HCT116 (cell line): Measurements from ENCODE around the gene CC2D2B. TPM values are rescaled to one million over a fixed set of nuclear protein-coding genes. Genes with fewer than 3 reads are reported as not detected.

ENCODE experiments used
- ATAC-seq: fragments of 200-7000 bp; cut with Tn5 transposase; 2 replicates; pipeline ENCODE4 v1.9.1; 2020; ENCODE audit warnings: mild to moderate bottlenecking, moderate library complexity
- BruUV-seq: library from RNA; stranded (reverse); fragments of 400-500 nt; replicated peaks from 2 replicates; lab custom pipeline; 2021; lab: Mats Ljungman, UMichigan
- CTCF ChIA-PET: fragments of 300-600 bp; sonication (Branson Sonifier 250); formaldehyde crosslinking; loops from one replicate; lab custom pipeline; 2021; ENCODE audit warnings: antibody characterized with exemption; lab: Charles Lee
- POLR2A ChIA-PET: fragments of 300-600, 350-600 bp; sonication (Branson Sonifier 250); formaldehyde crosslinking; loops from one replicate; lab custom pipeline; 2021; ENCODE audit warnings: antibody characterized with exemption; lab: Charles Lee
- RAD21 ChIA-PET, 2 experiments: fragments of 300-600 bp; sonication (Branson Sonifier 250); formaldehyde crosslinking; loops; one replicate each; lab custom pipeline; 2023; ENCODE audit warnings: low total read pairs in 2 of 2; ENCODE audit not compliant: uncharacterized antibody in 2 of 2, unreplicated experiment in 2 of 2, low non-redundant PET in 1 of 2; lab: Charles Lee
- DNase-seq: peaks from one replicate; pipeline ENCODE4 v3.0.0-alpha.2; 2010; ENCODE audit warnings: low read depth, low spot score
- H2AFZ ChIP-seq: fragments of 200-600 bp; shearing (Covaris generic), sonication (generic); 2 replicates; pipeline ENCODE4 v1.6.1; 2017; ENCODE audit warnings: low read depth, mixed run types, mixed read lengths, antibody characterized with exemption, low read length; ENCODE audit not compliant: poor library complexity, severe bottlenecking
- H3K27ac ChIP-seq: 2 replicates; pipeline ENCODE4 v1.5.1; 2012; ENCODE audit warnings: low read depth, low read length
- H3K27me3 ChIP-seq: fragments of 200-600 bp; sonication (generic); 2 replicates; pipeline ENCODE4 v1.6.1; 2016; ENCODE audit warnings: mixed run types, low read length, mixed read lengths; ENCODE audit not compliant: insufficient read depth
- H3K36me3 ChIP-seq, 2 experiments: fragments of 200-500 bp in 1 of 2; fragments of 200-600 bp in 1 of 2; sonication (Bioruptor generic) in 1 of 2; sonication (generic) in 1 of 2; 2 replicates each; pipeline versions ENCODE4 v1.5.1 to v1.6.1; 2014 to 2016; ENCODE audit warnings: low read length in 2 of 2, inconsistent platforms in 1 of 2, mixed read lengths in 1 of 2, mixed run types in 1 of 2; ENCODE audit not compliant: insufficient read depth in 2 of 2, control insufficient read depth in 1 of 2
- H3K4me1 ChIP-seq, 2 experiments: fragments of 200-600 bp in 1 of 2; sonication (generic) in 1 of 2; 2 replicates each; pipeline versions ENCODE4 v1.5.1 to v1.6.1; 2012 to 2017; ENCODE audit warnings: low read length in 2 of 2, inconsistent platforms in 1 of 2, mild to moderate bottlenecking in 1 of 2, mixed read lengths in 1 of 2, mixed run types in 1 of 2, moderate library complexity in 1 of 2; ENCODE audit not compliant: insufficient read depth in 2 of 2, control insufficient read depth in 1 of 2
- H3K4me2 ChIP-seq: fragments of 200-600 bp; sonication (generic); 2 replicates; pipeline ENCODE4 v1.6.1; 2017; ENCODE audit warnings: mixed run types, low read length, mixed read lengths
- H3K4me3 ChIP-seq, 2 experiments: fragments of 200-600 bp in 1 of 2; sonication (generic) in 1 of 2; replicated peaks in 1 of 2; 2 replicates each; pipeline ENCODE4 v1.5.1; 2011 to 2016; ENCODE audit warnings: low read length in 2 of 2, control low read depth in 1 of 2, low read depth in 1 of 2, mild to moderate bottlenecking in 1 of 2, mixed read lengths in 1 of 2, mixed run types in 1 of 2
- H3K79me2 ChIP-seq: fragments of 200-600 bp; sonication (generic); 2 replicates; pipeline ENCODE4 v1.6.1; 2017; ENCODE audit warnings: mild to moderate bottlenecking, mixed run types, low read length, moderate library complexity, mixed read lengths; ENCODE audit not compliant: insufficient read depth
- H3K9ac ChIP-seq: fragments of 200-600 bp; sonication (generic); 2 replicates; pipeline ENCODE4 v1.6.1; 2016; ENCODE audit warnings: low read length, mixed read lengths
- H3K9me2 ChIP-seq: fragments of 200-600 bp; sonication (generic), shearing (Covaris generic); 2 replicates; pipeline ENCODE4 v1.6.1; 2017; ENCODE audit warnings: mixed run types, mild to moderate bottlenecking, moderate library complexity; ENCODE audit not compliant: insufficient read depth
- H3K9me3 ChIP-seq, 2 experiments: fragments of 200-500 bp in 1 of 2; fragments of 200-600 bp in 1 of 2; sonication (Bioruptor generic) in 1 of 2; sonication (generic) in 1 of 2; 2 replicates each; pipeline ENCODE4 v1.6.1; 2014 to 2017; ENCODE audit warnings: low read length in 2 of 2, mixed read lengths in 2 of 2, inconsistent platforms in 1 of 2, low read depth in 1 of 2, mild to moderate bottlenecking in 1 of 2, mixed run types in 1 of 2, moderate library complexity in 1 of 2; ENCODE audit not compliant: control insufficient read depth in 1 of 2, insufficient read depth in 1 of 2
- H4K20me1 ChIP-seq: fragments of 200-600 bp; sonication (generic), shearing (Covaris generic); 2 replicates; pipeline ENCODE4 v1.6.1; 2017; ENCODE audit warnings: mixed run types, mild to moderate bottlenecking, moderate library complexity; ENCODE audit not compliant: insufficient read depth
- ATF3 ChIP-seq: IDR thresholded peaks from 2 replicates; pipeline ENCODE4 v1.6.1; 2012
- CBX3 ChIP-seq: IDR thresholded peaks from 2 replicates; pipeline ENCODE4 v1.6.1; 2012; ENCODE audit warnings: low read depth
- CEBPB ChIP-seq: IDR thresholded peaks from 2 replicates; pipeline ENCODE4 v1.6.1; 2012; ENCODE audit warnings: low read depth
- EGR1 ChIP-seq: IDR thresholded peaks from 2 replicates; pipeline ENCODE4 v1.6.1; 2012; ENCODE audit warnings: low read depth
- ELF1 ChIP-seq: IDR thresholded peaks from 2 replicates; pipeline ENCODE4 v1.6.1; 2012; ENCODE audit warnings: low read depth, borderline replicate concordance
- FOSL1 ChIP-seq: IDR thresholded peaks from 2 replicates; pipeline ENCODE4 v1.6.1; 2012; ENCODE audit warnings: low read depth
- JUND ChIP-seq: IDR thresholded peaks from 2 replicates; pipeline ENCODE4 v1.6.1; 2012
- POLR2A ChIP-seq: IDR thresholded peaks from 2 replicates; pipeline ENCODE4 v1.7.0; 2011; ENCODE audit warnings: borderline replicate concordance; ENCODE audit not compliant: insufficient read depth, insufficient read length; ENCODE audit errors: extremely low read depth
- POLR2AphosphoS5 ChIP-seq: IDR thresholded peaks from 2 replicates; pipeline ENCODE4 v1.6.1; 2011; ENCODE audit warnings: mild to moderate bottlenecking, low read depth, low read length, moderate library complexity
- RAD21 ChIP-seq: IDR thresholded peaks from 2 replicates; pipeline ENCODE4 v1.6.1; 2012; ENCODE audit warnings: low read depth, mild to moderate bottlenecking
- SP1 ChIP-seq: IDR thresholded peaks from 2 replicates; pipeline ENCODE4 v1.6.1; 2012; ENCODE audit warnings: low read depth
- TCF7L2 ChIP-seq: IDR thresholded peaks from 2 replicates; pipeline ENCODE4 v1.7.0; 2011; ENCODE audit warnings: borderline replicate concordance, inconsistent platforms; ENCODE audit not compliant: insufficient read depth, insufficient read length; ENCODE audit errors: extremely low read depth
- YY1 ChIP-seq: IDR thresholded peaks from 2 replicates; pipeline ENCODE4 v1.6.1; 2011; ENCODE audit warnings: low read length, low read depth, moderate library complexity, mild to moderate bottlenecking; ENCODE audit not compliant: insufficient replicate concordance; ENCODE audit errors: extremely low read depth
- intact Hi-C: fragments of 100-400 bp; cut with micrococcal nuclease; formaldehyde crosslinking; loops from 2 replicates; pipeline ENCODE4 v1.10.0; 2022
- total RNA-seq: library from RNA; stranded (reverse); gene quantifications from one replicate; pipeline ENCODE4 v1.2.1, GENCODE V29; 2021; ENCODE audit not compliant: unreplicated experiment
- TF ChIP-seq, protein P1 (sequence below): IDR thresholded peaks from 2 replicates; pipeline ENCODE4 v1.6.1; 2012
- TF ChIP-seq, protein P2 (sequence below): IDR thresholded peaks from 2 replicates; pipeline ENCODE4 v1.6.1; 2011; ENCODE audit warnings: mild to moderate bottlenecking, low read length, moderate library complexity; ENCODE audit not compliant: insufficient replicate concordance; ENCODE audit errors: extremely low read depth
- TF ChIP-seq, protein P3 (sequence below), 3 experiments: fragments of 200-600 bp in 1 of 3; sonication (generic) in 1 of 3; IDR thresholded peaks in 2 of 3; conservative IDR thresholded peaks in 1 of 3; 2 replicates each; pipeline ENCODE4 v1.5.1; 2012 to 2017; ENCODE audit warnings: low read depth in 2 of 3, low read length in 2 of 3, antibody characterized with exemption in 1 of 3, borderline replicate concordance in 1 of 3, control low read depth in 1 of 3, mild to moderate bottlenecking in 1 of 3, mixed read lengths in 1 of 3, mixed run types in 1 of 3, moderate library complexity in 1 of 3; ENCODE audit not compliant: insufficient read depth in 1 of 3

Gene CC2D2B
- total RNA-seq, 1 experiment from 2014 or later, result 0.20 TPM

GRCh38 chr10:96077156-96077555 is 169.4 kb downstream of the CC2D2B start:
- no peak for DNase-seq
- Histone ChIP-seq H3K27me3 (no peaks in the 10 kb centered on the region), H3K4me3 (no peak overlapping the region), H3K36me3 (no peaks in the 10 kb centered on the region), H3K9me2 (no peaks in the 10 kb centered on the region), H3K79me2 (no peaks in the 10 kb centered on the region), H3K9ac (no peak overlapping the region), H3K4me2 (no peak overlapping the region), H3K9me3 (no peaks in the 10 kb centered on the region), H4K20me1 (no peaks in the 10 kb centered on the region), H3K4me1 (peaks cover 4 to 25% of the 10 kb centered on the region in 2 experiments; a peak in 3 of 4 replicates), H3K27ac (no peak overlapping the region), H2AFZ (no peak overlapping the region)
- TF ChIP-seq YY1, result no peak
- no peak for TF ChIP-seq ATF3
- no peak for TF ChIP-seq ELF1
- TF ChIP-seq CBX3, result no peak
- no peak for TF ChIP-seq RAD21
- TF ChIP-seq POLR2AphosphoS5, result no peak
- no peak for TF ChIP-seq CEBPB
- TF ChIP-seq FOSL1, result no peak
- TF ChIP-seq, protein P1, sequence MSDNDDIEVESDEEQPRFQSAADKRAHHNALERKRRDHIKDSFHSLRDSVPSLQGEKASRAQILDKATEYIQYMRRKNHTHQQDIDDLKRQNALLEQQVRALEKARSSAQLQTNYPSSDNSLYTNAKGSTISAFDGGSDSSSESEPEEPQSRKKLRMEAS, result no peak
- no peak for TF ChIP-seq POLR2A
- TF ChIP-seq, protein P2, sequence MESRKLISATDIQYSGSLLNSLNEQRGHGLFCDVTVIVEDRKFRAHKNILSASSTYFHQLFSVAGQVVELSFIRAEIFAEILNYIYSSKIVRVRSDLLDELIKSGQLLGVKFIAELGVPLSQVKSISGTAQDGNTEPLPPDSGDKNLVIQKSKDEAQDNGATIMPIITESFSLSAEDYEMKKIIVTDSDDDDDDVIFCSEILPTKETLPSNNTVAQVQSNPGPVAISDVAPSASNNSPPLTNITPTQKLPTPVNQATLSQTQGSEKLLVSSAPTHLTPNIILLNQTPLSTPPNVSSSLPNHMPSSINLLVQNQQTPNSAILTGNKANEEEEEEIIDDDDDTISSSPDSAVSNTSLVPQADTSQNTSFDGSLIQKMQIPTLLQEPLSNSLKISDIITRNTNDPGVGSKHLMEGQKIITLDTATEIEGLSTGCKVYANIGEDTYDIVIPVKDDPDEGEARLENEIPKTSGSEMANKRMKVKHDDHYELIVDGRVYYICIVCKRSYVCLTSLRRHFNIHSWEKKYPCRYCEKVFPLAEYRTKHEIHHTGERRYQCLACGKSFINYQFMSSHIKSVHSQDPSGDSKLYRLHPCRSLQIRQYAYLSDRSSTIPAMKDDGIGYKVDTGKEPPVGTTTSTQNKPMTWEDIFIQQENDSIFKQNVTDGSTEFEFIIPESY, result no peak
- TF ChIP-seq, protein P3, sequence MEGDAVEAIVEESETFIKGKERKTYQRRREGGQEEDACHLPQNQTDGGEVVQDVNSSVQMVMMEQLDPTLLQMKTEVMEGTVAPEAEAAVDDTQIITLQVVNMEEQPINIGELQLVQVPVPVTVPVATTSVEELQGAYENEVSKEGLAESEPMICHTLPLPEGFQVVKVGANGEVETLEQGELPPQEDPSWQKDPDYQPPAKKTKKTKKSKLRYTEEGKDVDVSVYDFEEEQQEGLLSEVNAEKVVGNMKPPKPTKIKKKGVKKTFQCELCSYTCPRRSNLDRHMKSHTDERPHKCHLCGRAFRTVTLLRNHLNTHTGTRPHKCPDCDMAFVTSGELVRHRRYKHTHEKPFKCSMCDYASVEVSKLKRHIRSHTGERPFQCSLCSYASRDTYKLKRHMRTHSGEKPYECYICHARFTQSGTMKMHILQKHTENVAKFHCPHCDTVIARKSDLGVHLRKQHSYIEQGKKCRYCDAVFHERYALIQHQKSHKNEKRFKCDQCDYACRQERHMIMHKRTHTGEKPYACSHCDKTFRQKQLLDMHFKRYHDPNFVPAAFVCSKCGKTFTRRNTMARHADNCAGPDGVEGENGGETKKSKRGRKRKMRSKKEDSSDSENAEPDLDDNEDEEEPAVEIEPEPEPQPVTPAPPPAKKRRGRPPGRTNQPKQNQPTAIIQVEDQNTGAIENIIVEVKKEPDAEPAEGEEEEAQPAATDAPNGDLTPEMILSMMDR (IDR thresholded peaks at IDR 0.05 in 2 of 3, conservative IDR thresholded peaks at IDR 0.05 in 1 of 3; ENCODE audit: borderline replicate concordance in 1 of 3, insufficient read depth in 1 of 3, low read depth in 2 of 3, low read length in 2 of 3), result no peak
- TF ChIP-seq SP1, result no peak
- no peak for TF ChIP-seq EGR1
- TF ChIP-seq TCF7L2, result no peak
- no peak for TF ChIP-seq JUND
- ChIA-PET POLR2A (interaction anchor here (1.5 kb wide), 1 partner anchor 53 kb away, joined by 4 read pairs; the partner anchor contains the start of gene ZNF518A), RAD21 (no interaction called here), CTCF (no interaction called here)
- no peak for ATAC-seq
- intact Hi-C loops, result no loop called here
- BruUV-seq, result no TSS peak
